ENCODE results near the gene LSM12.
A peak's percentile ranks its signal among the peaks of the same experiment; 100 is the strongest.

The LSM12 gene

GRCh38 chr17:44095647-44096496 lies 29.4 kb upstream of the LSM12 start:
- DNase-seq: peak; percentile 64 to 97 (median 95)

- DNase-seq: no peak
Observed at GRCh38 chr17:44095388-44095646, 28.8 kb upstream of the LSM12 start.

DNA sequence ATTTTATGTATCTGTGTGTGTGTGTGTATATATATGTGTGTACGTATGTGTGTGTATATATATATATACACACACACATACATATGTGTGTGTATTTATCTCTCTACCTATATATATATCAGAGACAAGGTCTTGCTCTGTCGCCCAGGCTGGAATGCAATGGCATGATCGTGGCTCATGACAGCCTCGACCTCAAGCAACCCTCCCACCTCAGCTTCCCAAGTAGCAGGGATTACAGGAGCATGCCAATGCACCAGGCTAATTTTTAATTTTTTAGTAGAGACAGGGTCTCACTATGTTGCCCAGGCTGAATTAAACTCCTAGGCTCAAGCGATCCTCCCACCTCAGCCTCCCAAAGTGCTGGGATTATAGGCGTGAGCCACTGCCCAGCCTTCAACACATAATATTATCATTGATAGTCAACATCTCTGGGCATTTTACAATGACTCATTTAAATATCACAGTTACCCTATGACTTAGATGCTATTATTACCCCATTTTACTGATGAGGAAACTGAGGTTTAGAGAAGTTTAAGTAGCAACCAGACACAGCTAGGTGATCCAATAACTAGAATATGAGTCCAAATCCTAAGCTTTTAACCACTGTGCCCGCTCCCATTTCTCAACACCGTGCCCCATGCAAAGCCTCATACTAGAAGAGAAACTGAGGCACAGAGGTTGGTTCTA lies 28.4 kb upstream of the LSM12 start:
- no peak for DNase-seq

- no peak for DNase-seq
Observed at GRCh38 chr17:44093231-44093900, 26.9 kb upstream of the LSM12 start.

- no peak for DNase-seq
Observed at GRCh38 chr17:44092051-44092450, 25.6 kb upstream of the LSM12 start.

DNA sequence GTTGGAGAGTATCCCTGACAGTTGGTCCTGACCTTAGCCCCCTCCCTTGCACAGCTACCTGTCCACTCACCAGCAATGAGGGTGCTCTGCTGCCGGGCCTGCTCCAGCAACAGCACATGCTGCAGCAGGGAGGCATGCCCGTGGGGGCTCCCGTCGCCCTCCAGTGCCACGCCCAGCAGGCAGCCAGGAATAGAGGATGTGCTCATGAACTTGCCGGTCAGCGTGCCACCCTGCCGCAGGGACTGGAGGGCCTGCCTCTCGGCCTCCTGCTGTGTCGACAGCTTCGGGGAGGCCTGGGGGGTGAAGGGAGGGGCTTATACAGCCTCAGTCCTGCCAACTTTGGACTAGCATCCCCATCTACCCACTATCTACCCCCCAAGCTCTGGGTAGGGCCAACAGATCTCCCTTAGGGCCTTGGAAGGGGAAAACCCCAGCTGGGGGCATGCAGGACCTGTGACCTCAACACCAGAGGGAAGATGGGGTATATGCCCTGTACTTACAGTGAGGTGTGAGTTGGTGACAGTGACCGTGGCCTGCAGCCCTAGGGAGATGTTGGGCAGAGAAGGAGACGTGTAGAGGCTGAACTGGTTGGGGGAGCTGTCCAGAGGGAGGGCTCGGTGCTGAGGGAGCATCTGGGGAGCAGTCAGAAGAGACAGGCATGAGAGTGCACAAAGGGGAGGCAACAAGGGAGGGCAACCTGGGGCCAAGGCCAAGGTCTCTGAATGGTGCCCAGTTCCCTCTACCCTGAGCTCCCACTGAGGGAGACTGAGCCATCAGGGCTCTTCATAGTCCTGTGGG lies 24.9 kb upstream of the LSM12 start:
- no peak for DNase-seq

DNA sequence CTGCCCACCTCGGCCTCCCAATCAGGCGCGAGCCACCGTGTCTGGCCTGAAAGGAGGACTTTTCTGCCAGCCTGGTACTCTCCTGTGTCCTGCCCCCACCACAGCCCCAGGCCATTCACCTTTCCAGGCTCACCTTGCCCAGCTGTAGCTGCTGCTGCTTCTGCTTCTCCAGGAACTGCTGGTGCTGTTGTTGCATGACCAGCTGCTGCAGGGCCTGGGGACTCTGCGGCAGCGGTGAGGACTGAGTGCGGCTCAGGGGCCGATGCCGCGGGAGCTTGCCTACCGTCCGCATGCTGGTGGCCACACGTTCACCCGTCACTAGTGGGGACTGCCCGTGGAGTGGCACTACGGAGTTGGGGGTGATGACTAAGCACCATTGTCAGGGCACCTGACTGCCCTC lies 21.8 kb upstream of the LSM12 start:
- DNase-seq: no peak

GRCh38 chr17:44087319-44087718 lies 20.8 kb upstream of the LSM12 start:
- no peak for DNase-seq

GRCh38 chr17:44086364-44087311 lies 20.2 kb upstream of the LSM12 start:
- DNase-seq: peak in 2 of 3 experiments; percentile 41 to 77

- DNase-seq: no peak
Observed at GRCh38 chr17:44085908-44086307, 19.4 kb upstream of the LSM12 start.

- DNase-seq: no peak
Observed at GRCh38 chr17:44084921-44085320, 18.4 kb upstream of the LSM12 start.

DNA sequence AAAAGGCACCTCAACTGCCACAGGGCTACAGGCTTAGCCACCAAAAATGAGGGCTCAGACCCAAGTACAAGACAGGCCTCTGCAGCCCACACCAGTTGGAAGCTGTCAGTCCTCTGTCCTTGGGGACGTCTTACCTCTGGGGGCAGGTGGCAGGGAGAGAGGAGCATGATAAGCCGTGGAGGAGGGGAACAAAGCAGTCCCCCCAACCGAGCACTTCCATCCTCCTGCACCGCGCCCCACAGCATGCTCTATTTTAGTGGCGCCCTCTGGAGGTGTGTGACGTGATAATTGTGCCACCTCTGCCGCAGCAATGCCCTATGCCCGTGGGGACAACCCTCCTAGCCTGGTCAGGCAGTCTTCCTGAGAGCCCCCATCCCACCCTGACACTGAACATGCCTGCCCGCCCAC lies 17.7 kb upstream of the LSM12 start:
- peak in 2 of 3 experiments; percentile 5 to 30 for DNase-seq

GRCh38 chr17:44083250-44083849 lies 16.9 kb upstream of the LSM12 start:
- peak in 2 of 3 experiments; percentile 18 to 62 for DNase-seq

GRCh38 chr17:44082256-44082927 lies 15.9 kb upstream of the LSM12 start:
- no peak for DNase-seq

GRCh38 chr17:44081681-44082080 lies 15.2 kb upstream of the LSM12 start:
- DNase-seq: no peak

DNA sequence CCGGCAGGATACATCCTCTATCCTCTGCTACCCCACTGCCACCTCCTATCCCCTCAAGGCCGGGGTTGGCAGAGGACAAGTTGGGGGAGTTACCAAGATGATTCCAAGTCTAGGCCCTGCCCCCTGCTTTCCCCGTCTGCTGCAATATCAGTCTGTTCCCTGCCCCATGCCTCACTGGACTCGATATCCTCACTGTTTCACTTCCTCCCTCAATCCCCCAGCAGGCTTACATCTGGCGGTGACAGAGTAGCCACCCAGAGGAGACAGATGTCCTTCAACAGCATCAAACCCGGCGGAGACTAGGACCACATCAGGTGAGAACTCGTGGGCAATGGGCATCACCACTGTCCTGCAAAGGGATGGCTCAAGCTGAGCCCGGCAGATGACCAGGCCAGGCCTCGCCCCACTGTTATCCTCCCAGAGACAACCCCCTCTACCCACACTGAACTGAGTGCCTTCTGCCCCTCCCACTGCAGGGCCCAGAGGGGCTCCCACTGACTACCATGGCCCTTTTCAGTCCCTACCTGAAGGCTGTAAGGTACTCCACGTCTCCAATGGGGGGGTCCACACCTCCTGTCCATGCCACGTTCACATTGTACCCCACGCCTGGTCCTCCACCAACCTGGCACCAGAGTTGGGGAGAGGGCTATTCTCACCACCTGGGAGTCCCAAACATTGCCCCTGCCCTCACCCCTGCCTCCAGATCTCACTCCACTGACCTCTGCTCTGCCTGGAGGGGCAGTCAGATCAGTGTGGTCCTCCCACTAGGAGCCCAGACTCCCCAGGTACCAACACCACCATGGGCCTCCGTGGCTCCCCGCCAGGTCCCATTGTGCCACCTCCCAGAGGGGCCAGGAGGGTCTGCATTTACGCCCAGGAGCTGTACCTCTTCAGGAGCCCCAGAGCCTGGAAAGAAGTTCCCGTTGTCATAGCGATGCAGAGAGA lies 13.7 kb upstream of the LSM12 start:
- DNase-seq: no peak

GRCh38 chr17:44078412-44078811 lies 11.9 kb upstream of the LSM12 start:
- no peak for DNase-seq

GRCh38 chr17:44077595-44077909 lies 11.1 kb upstream of the LSM12 start:
- DNase-seq: no peak

DNA sequence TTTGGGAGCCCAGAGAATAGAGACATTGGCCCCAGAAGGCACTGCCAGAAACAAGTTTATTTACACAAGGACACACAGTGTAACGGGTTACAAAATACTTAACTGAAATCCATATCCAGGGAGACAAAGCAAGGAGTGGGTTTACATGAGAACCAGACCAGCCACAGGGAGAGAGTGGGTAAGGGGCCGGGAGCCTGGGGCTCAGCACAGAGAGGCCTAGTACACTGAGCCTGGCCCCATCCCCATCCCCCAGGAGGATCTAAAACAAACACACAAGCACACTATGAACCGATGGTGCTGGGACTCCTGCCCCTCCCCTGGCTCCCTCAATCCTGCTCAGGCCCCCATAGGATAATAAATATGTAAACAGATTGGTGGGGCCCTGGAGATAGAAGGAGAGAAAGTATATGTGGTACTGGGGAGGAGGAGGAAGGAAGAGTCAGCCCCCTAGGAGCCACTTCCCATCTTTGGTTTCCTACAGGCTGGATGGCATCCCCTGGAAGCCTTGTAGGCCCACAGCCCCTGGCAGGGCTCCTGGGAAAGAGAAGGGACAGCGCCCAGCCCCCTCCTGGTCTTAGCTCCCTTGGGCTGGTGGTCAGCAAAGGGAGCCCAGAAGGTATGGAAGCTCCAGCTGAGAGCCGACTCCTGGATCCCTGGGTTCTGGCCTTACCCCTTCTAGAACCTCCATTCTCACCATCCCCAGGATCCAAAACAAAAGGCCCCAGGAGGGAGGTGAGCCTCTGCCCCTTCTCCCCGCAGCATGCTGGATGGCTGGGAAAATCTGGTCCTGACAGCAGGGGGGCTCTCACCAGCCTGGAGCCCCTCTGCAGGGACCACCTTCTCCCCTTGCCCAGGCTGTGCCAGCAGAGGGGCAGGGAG lies 10.5 kb upstream of the LSM12 start:
- no peak for DNase-seq
